Parathyroid adenoma (tissue), 2 donors: ENCODE results near the gene VANGL2.

Experiments
- H2AFZ ChIP-seq: fragments of 300-600 bp; sonication (generic); one replicate; pipeline ENCODE4 v1.7.0; 2017; ENCODE audit warnings: antibody characterized with exemption, mild to moderate bottlenecking
- H3K27ac ChIP-seq: fragments of 300-600 bp; sonication (generic); one replicate; pipeline ENCODE4 v1.7.0; 2017
- H3K27me3 ChIP-seq: fragments of 300-600 bp; sonication (generic); one replicate; pipeline ENCODE4 v1.7.0; 2017; ENCODE audit warnings: low read length; ENCODE audit not compliant: control insufficient read depth, insufficient read depth
- H3K36me3 ChIP-seq: fragments of 300-600 bp; sonication (generic); one replicate; pipeline ENCODE4 v1.7.0; 2017; ENCODE audit warnings: low read length; ENCODE audit not compliant: control insufficient read depth, insufficient read depth
- H3K4me1 ChIP-seq: fragments of 300-600 bp; sonication (generic); one replicate; pipeline ENCODE4 v1.7.0; 2017; ENCODE audit warnings: control low read depth
- H3K4me2 ChIP-seq: fragments of 300-600 bp; sonication (generic); one replicate; pipeline ENCODE4 v1.7.0; 2017; ENCODE audit warnings: low read length
- H3K4me3 ChIP-seq: fragments of 300-600 bp; sonication (generic); one replicate; pipeline ENCODE4 v1.7.0; 2017; ENCODE audit warnings: low read depth, low read length
- H3K79me2 ChIP-seq: fragments of 300-600 bp; sonication (generic); one replicate; pipeline ENCODE4 v1.7.0; 2017; ENCODE audit warnings: control low read depth
- H3K9ac ChIP-seq: fragments of 300-600 bp; sonication (generic); one replicate; pipeline ENCODE4 v1.7.0; 2017; ENCODE audit warnings: mild to moderate bottlenecking
- H3K9me3 ChIP-seq: fragments of 300-600 bp; sonication (generic); one replicate; pipeline ENCODE4 v1.7.0; 2017; ENCODE audit warnings: low read length; ENCODE audit not compliant: control insufficient read depth
- TF ChIP-seq, protein P1 (sequence below): fragments of 300-600 bp; sonication (generic); IDR thresholded peaks from one replicate; pipeline ENCODE4 v1.7.0; 2017; ENCODE audit warnings: antibody characterized with exemption, mild to moderate bottlenecking
- donor health status: primary hyperparathyroidism.

Gene VANGL2

DNA sequence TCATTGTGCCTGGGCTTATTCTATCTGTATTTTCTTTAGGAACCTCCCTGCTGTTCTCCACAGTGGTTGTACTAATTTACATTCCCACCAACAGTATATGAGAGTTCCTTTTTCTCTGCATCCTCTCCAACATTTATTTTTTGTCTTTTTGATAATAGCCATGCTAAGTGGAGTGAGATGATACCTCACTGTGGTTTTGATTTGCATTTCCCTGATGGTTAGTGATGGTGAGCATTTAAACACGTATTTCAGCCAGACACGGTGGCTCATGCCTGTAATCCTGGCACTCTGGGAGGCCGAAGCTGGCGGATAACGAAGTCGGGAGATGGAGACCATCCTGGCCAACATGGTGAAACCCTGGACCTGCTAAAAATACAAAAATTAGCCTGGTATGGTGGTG, 64.8 kb downstream of the VANGL2 start:
- Histone ChIP-seq H3K27me3 (no peaks in the 10 kb centered on the region), H3K4me1 (no peaks in the 10 kb centered on the region), H3K36me3 (no peaks in the 10 kb centered on the region), H3K9me3 (no peaks in the 10 kb centered on the region), H3K4me2 (no peak overlapping the region), H3K4me3 (no peak overlapping the region), H2AFZ (no peak overlapping the region), H3K27ac (no peak overlapping the region), H3K9ac (no peak overlapping the region), H3K79me2 (no peaks in the 10 kb centered on the region)
- TF ChIP-seq, protein P1, sequence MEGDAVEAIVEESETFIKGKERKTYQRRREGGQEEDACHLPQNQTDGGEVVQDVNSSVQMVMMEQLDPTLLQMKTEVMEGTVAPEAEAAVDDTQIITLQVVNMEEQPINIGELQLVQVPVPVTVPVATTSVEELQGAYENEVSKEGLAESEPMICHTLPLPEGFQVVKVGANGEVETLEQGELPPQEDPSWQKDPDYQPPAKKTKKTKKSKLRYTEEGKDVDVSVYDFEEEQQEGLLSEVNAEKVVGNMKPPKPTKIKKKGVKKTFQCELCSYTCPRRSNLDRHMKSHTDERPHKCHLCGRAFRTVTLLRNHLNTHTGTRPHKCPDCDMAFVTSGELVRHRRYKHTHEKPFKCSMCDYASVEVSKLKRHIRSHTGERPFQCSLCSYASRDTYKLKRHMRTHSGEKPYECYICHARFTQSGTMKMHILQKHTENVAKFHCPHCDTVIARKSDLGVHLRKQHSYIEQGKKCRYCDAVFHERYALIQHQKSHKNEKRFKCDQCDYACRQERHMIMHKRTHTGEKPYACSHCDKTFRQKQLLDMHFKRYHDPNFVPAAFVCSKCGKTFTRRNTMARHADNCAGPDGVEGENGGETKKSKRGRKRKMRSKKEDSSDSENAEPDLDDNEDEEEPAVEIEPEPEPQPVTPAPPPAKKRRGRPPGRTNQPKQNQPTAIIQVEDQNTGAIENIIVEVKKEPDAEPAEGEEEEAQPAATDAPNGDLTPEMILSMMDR: no peak

DNA sequence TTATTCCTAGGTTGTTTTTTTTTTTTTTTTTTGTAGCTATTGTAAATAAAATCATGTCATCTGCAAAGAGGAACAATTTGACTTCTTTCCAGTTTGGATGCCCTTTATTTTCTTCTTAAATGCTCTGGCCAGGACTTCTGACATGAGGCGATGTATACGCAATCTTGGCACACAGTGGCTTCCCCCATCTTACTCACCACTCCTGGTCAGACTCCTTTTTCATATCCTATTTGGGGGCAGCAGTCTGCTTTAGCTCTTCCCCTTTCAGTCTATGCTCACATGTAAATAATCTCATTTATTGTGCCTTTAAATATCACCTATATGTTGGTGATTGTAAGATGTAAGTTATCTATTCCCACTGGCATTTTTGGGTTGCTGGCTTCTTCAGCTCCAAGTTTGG, 66.6 kb downstream of the VANGL2 start:
- no peak overlapping the region for H3K4me3 ChIP-seq
- no peak overlapping the region for H2AFZ ChIP-seq

GRCh38 chr1:160467576-160467975, 67.2 kb downstream of the VANGL2 start:
- TF ChIP-seq, protein P1: no peak
- no peaks in the 10 kb centered on the region for H3K27me3 ChIP-seq
- no peaks in the 10 kb centered on the region for H3K4me1 ChIP-seq
- no peak overlapping the region for H3K4me2 ChIP-seq
- no peak overlapping the region for H2AFZ ChIP-seq
- H3K4me3 ChIP-seq: no peak overlapping the region
- no peak overlapping the region for H3K9ac ChIP-seq
- no peaks in the 10 kb centered on the region for H3K9me3 ChIP-seq
- no peaks in the 10 kb centered on the region for H3K36me3 ChIP-seq
- no peak overlapping the region for H3K27ac ChIP-seq
- no peaks in the 10 kb centered on the region for H3K79me2 ChIP-seq

More for the DNA sequence above, 66.6 kb downstream of the VANGL2 start:
- H3K9ac ChIP-seq: no peak overlapping the region
- H3K36me3 ChIP-seq: no peaks in the 10 kb centered on the region
- H3K79me2 ChIP-seq: no peaks in the 10 kb centered on the region
- H3K4me1 ChIP-seq: no peaks in the 10 kb centered on the region
- no peaks in the 10 kb centered on the region for H3K27me3 ChIP-seq
- no peaks in the 10 kb centered on the region for H3K9me3 ChIP-seq
- no peak overlapping the region for H3K4me2 ChIP-seq
- TF ChIP-seq, protein P1: no peak
- H3K27ac ChIP-seq: no peak overlapping the region

DNA sequence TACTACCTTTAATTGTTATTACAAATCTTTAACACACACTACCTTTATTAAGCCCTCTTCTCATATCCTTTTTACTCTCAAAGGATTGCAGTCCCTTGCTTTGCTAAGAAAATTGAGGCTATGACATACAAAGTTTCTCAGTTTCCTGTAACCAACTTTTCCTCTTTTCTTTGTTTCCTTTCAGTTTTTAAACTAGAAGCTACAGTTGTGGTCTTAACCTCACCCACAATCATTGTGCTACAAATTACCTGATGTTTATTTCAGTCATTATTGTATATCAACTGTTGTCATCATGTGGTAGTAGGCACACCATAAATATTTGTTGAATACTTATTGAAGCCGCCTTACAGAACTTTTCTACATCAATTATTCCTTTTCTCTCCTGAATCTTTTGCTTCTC, 70.9 kb downstream of the VANGL2 start:
- TF ChIP-seq, protein P1: no peak
- Histone ChIP-seq H2AFZ (no peak overlapping the region), H3K9ac (no peak overlapping the region), H3K79me2 (no peaks in the 10 kb centered on the region), H3K4me3 (no peak overlapping the region), H3K9me3 (peaks cover 5% of the 10 kb centered on the region), H3K4me2 (no peak overlapping the region), H3K27ac (no peak overlapping the region), H3K36me3 (no peaks in the 10 kb centered on the region), H3K4me1 (no peaks in the 10 kb centered on the region), H3K27me3 (no peaks in the 10 kb centered on the region)

DNA sequence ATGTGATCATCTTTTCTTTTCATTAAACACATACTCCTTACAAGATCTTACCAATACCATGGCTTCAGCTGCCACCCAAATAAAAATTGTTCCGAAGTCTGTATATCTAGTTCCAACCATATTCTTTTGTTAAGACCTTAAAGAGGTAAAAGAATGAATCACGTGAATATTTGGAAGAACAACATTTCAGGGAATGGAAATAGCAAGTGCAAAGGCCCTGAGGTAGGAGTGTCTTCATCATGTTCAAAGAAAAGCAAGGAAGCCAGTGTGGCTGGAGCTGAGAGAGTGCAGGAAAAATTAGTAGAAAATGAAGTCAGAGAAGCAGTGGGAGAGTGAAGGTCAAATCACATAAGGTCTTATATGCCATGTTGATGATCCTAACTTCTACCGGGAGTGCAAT, 71.7 kb downstream of the VANGL2 start:
- H3K36me3 ChIP-seq: no peaks in the 10 kb centered on the region
- H3K4me2 ChIP-seq: no peak overlapping the region
- no peak overlapping the region for H3K4me3 ChIP-seq
- TF ChIP-seq, protein P1: no peak
- no peak overlapping the region for H3K9ac ChIP-seq
- H3K27ac ChIP-seq: no peak overlapping the region
- H3K9me3 ChIP-seq: peaks cover 5% of the 10 kb centered on the region
- no peaks in the 10 kb centered on the region for H3K4me1 ChIP-seq
- no peaks in the 10 kb centered on the region for H3K27me3 ChIP-seq
- H2AFZ ChIP-seq: no peak overlapping the region
- no peaks in the 10 kb centered on the region for H3K79me2 ChIP-seq
